ENCODE measurements around the gene CSMD2.

Gene CSMD2

GRCh38 chr1:33946836-33947235, 218.2 kb downstream of the CSMD2 start:
- no peak for DNase-seq (ENCODE audit: low read depth)
- H3K4me3 ChIP-seq (ENCODE audit: low read depth, low read length): no peak overlapping the region
- no peak for TF ChIP-seq CTCF (IDR thresholded peaks at IDR 0.05; ENCODE audit: low read depth, low read length, missing control alignments)

- no peak for DNase-seq (ENCODE audit: low read depth)
- H3K4me3 ChIP-seq (ENCODE audit: low read depth, low read length): no peak overlapping the region
- no peak for TF ChIP-seq CTCF (IDR thresholded peaks at IDR 0.05; ENCODE audit: low read depth, low read length, missing control alignments)
These were observed 220.2 kb downstream of the CSMD2 start for GRCh38 chr1:33944846-33945245.

GRCh38 chr1:33943978-33944377, 221.1 kb downstream of the CSMD2 start:
- no peak for DNase-seq (ENCODE audit: low read depth)
- no peak for TF ChIP-seq CTCF (IDR thresholded peaks at IDR 0.05; ENCODE audit: low read depth, low read length, missing control alignments)
- H3K4me3 ChIP-seq (ENCODE audit: low read depth, low read length): no peak overlapping the region

- H3K4me3 ChIP-seq (ENCODE audit: low read depth, low read length): no peak overlapping the region
- no peak for TF ChIP-seq CTCF (IDR thresholded peaks at IDR 0.05; ENCODE audit: low read depth, low read length, missing control alignments)
- DNase-seq (ENCODE audit: low read depth): no peak
These were observed 232.2 kb downstream of the CSMD2 start for GRCh38 chr1:33932871-33933270.

GRCh38 chr1:33931111-33931475, 233.9 kb downstream of the CSMD2 start:
- no peak for DNase-seq (ENCODE audit: low read depth)
- TF ChIP-seq CTCF (IDR thresholded peaks at IDR 0.05; ENCODE audit: low read depth, low read length, missing control alignments): no peak
- H3K4me3 ChIP-seq (ENCODE audit: low read depth, low read length): no peak overlapping the region

- H3K4me3 ChIP-seq (ENCODE audit: low read depth, low read length): no peak overlapping the region
- DNase-seq (ENCODE audit: low read depth): no peak
These were observed 234.5 kb downstream of the CSMD2 start for GRCh38 chr1:33930346-33931110.

More at GRCh38 chr1:33930346-33931110, 234.5 kb downstream of the CSMD2 start:
- TF ChIP-seq CTCF (IDR thresholded peaks at IDR 0.05; ENCODE audit: low read depth, low read length, missing control alignments): no peak
